ENCODE data around the gene PWWP2B.

The PWWP2B gene

GRCh38 chr10:132363921-132364593 is 32.9 kb upstream of the PWWP2B start:
- no peak overlapping the region for H3K4me3 ChIP-seq (replicated peaks; ENCODE audit: low read depth, low read length)
- TF ChIP-seq, protein P1, sequence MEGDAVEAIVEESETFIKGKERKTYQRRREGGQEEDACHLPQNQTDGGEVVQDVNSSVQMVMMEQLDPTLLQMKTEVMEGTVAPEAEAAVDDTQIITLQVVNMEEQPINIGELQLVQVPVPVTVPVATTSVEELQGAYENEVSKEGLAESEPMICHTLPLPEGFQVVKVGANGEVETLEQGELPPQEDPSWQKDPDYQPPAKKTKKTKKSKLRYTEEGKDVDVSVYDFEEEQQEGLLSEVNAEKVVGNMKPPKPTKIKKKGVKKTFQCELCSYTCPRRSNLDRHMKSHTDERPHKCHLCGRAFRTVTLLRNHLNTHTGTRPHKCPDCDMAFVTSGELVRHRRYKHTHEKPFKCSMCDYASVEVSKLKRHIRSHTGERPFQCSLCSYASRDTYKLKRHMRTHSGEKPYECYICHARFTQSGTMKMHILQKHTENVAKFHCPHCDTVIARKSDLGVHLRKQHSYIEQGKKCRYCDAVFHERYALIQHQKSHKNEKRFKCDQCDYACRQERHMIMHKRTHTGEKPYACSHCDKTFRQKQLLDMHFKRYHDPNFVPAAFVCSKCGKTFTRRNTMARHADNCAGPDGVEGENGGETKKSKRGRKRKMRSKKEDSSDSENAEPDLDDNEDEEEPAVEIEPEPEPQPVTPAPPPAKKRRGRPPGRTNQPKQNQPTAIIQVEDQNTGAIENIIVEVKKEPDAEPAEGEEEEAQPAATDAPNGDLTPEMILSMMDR (IDR thresholded peaks at IDR 0.05; ENCODE audit: low read length, missing control alignments), result no peak
- peak; percentile 7 for DNase-seq (ENCODE audit: low read depth)

- no peak overlapping the region for H3K4me3 ChIP-seq (replicated peaks; ENCODE audit: low read depth, low read length)
- no peak for DNase-seq (ENCODE audit: low read depth)
- TF ChIP-seq, protein P1 (IDR thresholded peaks at IDR 0.05; ENCODE audit: low read length, missing control alignments), result no peak
Observed at GRCh38 chr10:132364594-132364970, 32.4 kb upstream of the PWWP2B start.

DNA sequence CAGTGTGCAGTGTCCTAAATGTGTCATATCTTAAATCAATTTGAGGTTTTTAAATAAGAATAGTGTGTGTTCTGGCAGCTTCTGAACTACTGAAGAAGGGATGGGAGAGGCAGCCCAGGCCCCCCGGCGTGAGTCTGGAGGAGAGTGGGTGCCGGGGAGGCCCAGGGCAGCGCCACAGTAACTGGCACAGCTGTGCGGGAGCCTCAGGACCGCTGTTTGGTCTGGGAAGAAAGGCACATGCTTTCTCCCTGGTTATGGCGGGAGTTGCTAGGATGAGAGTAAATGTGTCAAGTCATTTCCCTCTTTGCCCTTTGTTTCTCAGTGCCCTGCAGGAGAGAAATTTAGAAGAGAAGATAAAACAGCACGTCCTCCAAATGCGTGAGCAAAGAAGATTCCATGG is 31.9 kb upstream of the PWWP2B start:
- TF ChIP-seq, protein P1 (IDR thresholded peaks at IDR 0.05; ENCODE audit: low read length, missing control alignments), result no peak
- DNase-seq (ENCODE audit: low read depth), result no peak
- no peak overlapping the region for H3K4me3 ChIP-seq (replicated peaks; ENCODE audit: low read depth, low read length)

DNA sequence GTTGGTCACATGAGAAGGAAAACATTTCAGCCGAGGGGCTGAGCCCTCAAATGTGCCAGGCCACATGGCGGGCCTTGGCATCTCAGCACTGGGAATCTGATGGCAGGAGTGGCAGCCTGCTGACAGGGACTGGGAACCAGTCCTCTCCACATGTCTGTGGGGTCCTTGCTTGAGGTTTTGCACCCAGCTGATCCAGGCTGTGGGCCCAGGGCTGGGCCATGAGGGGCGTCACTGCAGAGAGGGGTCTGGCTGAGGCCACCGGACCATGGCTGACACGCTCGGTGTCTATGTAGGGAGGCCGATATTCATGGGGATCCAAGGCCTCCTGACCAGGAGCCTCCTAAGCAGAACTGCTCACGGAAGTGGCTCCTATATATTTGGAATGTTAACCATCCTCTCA is 31.0 kb upstream of the PWWP2B start:
- TF ChIP-seq, protein P1 (IDR thresholded peaks at IDR 0.05; ENCODE audit: low read length, missing control alignments), result no peak
- no peak overlapping the region for H3K4me3 ChIP-seq (replicated peaks; ENCODE audit: low read depth, low read length)
- DNase-seq (ENCODE audit: low read depth), result no peak

DNA sequence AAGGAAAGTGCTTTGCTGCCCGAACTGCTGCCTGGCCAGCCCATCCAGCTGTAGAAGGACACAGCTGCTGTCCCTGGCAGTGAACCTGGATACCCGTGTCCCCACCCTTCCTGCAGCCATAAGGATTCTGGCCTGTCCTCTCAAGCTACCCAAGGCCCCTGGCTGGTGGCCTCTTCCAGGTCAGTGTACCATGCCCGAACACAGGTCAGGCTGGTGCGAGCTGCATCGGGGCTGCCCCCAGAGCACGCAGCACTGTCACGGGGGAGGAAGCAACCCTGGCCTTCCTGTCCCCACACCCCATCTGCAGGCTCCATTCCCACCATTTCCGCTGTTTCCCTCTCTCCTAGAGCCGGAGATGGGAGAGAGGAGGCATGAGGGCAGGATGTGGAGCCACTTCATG is 30.5 kb upstream of the PWWP2B start:
- no peak overlapping the region for H3K4me3 ChIP-seq (replicated peaks; ENCODE audit: low read depth, low read length)
- no peak for DNase-seq (ENCODE audit: low read depth)
- TF ChIP-seq, protein P1 (IDR thresholded peaks at IDR 0.05; ENCODE audit: low read length, missing control alignments), result no peak

GRCh38 chr10:132368391-132368790 is 28.6 kb upstream of the PWWP2B start:
- no peak overlapping the region for H3K4me3 ChIP-seq (replicated peaks; ENCODE audit: low read depth, low read length)
- TF ChIP-seq, protein P1 (IDR thresholded peaks at IDR 0.05; ENCODE audit: low read length, missing control alignments), result no peak
- no peak for DNase-seq (ENCODE audit: low read depth)

All from fibroblast of pulmonary artery (primary cell).